Measurements from ENCODE around the gene SRXN1. TPM values are rescaled to one million over a fixed set of nuclear protein-coding genes. Genes with fewer than 3 reads are reported as not detected.
"Not testable (repeated sequence)": the region's sequence is repeated elsewhere in the genome, so short reads cannot be mapped to it uniquely, and the experiment has no call there.

The SRXN1 gene
- total RNA-seq, 1 donor from 2014 or later: 12.6 TPM

DNA sequence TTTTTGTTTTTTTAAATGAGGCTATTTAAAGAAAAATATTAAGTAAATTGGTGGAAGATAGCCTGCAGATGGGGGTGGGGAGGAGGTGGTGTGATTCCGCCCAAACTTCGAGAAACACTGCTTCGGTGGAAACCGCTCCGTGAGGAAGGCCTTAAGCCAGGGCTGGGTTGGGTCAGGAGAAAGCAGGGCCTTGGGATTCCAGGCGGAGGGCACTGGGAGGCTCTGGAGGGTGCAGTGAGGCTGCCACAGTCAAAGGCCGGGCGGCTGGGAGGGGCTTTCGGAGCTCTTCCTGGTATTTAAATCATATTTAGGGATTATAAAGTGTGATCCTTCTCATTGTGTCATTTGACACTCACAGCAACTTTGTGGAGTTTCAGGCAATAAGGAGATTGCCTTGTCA lies 44.8 kb upstream of the SRXN1 start:
- no peak for DNase-seq (ENCODE audit: low read depth, low spot score)
- no peak for TF ChIP-seq CTCF (conservative IDR thresholded peaks at IDR 0.05)
- Mint-ChIP-seq H3K9me3 (no peaks in the 10 kb centered on the region), H3K36me3 (ENCODE audit: low read depth) (no peaks in the 10 kb centered on the region), H3K27ac (ENCODE audit: unreplicated experiment) (no peak overlapping the region), H3K4me3 (no peak overlapping the region), H3K4me1 (peaks cover 24% of the 10 kb centered on the region), H3K27me3 (ENCODE audit: low read depth) (peaks cover 7% of the 10 kb centered on the region)

GRCh38 chr20:695165-695866 lies 42.3 kb upstream of the SRXN1 start:
- no peak overlapping the region for H3K4me3 Mint-ChIP-seq
- peaks cover 28% of the 10 kb centered on the region for H3K27me3 Mint-ChIP-seq (ENCODE audit: low read depth)
- no peak for DNase-seq (ENCODE audit: low read depth, low spot score)
- no peaks in the 10 kb centered on the region for H3K9me3 Mint-ChIP-seq
- TF ChIP-seq CTCF (conservative IDR thresholded peaks at IDR 0.05): no peak
- no peaks in the 10 kb centered on the region for H3K36me3 Mint-ChIP-seq (ENCODE audit: low read depth)
- no peak overlapping the region for H3K27ac Mint-ChIP-seq (ENCODE audit: unreplicated experiment)
- H3K4me1 Mint-ChIP-seq: peaks cover 24% of the 10 kb centered on the region

GRCh38 chr20:694496-694895 lies 41.5 kb upstream of the SRXN1 start:
- Mint-ChIP-seq H3K36me3 (ENCODE audit: low read depth) (no peaks in the 10 kb centered on the region), H3K9me3 (no peaks in the 10 kb centered on the region), H3K27me3 (ENCODE audit: low read depth) (peaks cover 36% of the 10 kb centered on the region), H3K4me3 (no peak overlapping the region), H3K4me1 (peaks cover 16% of the 10 kb centered on the region), H3K27ac (ENCODE audit: unreplicated experiment) (no peak overlapping the region)
- no peak for TF ChIP-seq CTCF (conservative IDR thresholded peaks at IDR 0.05)
- DNase-seq (ENCODE audit: low read depth, low spot score): no peak

DNA sequence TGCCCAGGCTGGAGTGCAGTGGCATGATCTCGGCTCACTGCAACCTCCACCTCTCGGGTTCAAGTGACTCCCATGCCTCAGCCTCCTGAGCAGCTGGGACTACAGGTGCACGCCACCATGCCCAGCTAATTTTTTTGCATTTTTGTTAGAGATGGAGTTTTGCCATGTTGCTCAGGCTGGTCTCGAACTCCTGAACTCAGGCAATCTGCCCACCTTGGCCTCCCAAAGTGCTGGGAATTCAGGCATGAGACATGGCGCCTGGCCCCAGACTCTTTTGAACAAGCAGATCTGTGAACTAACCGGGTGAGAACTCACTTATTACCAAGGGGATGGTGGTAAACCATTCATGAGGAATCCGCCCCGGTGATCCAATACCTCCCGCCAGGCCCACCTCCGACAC lies 40.8 kb upstream of the SRXN1 start:
- peaks cover 43% of the 10 kb centered on the region for H3K27me3 Mint-ChIP-seq (ENCODE audit: low read depth)
- H3K36me3 Mint-ChIP-seq (ENCODE audit: low read depth); H3K4me3 Mint-ChIP-seq; H3K27ac Mint-ChIP-seq (ENCODE audit: unreplicated experiment); H3K9me3 Mint-ChIP-seq; DNase-seq (ENCODE audit: low read depth, low spot score): not testable (repeated sequence)
- H3K4me1 Mint-ChIP-seq: peaks cover 18% of the 10 kb centered on the region

DNA sequence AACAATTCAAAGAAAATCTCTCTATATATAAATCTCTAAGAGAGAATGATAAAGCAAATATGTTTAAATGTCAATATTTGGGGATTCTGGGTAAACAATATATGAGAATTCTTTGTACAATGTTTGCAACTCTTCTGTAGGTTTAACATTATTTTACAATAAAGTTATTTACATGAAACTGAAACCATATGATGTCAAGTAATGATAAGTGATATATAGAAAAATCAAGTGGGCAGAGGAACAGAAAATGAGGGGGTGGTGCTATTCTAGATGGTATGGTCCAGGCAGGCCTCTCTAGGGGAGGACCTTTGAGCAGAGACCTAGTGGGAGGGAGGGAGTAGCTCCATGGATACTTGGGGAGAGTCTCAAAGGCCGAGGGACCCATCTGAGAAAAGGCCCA lies 39.0 kb upstream of the SRXN1 start:
- Mint-ChIP-seq H3K9me3 (no peaks in the 10 kb centered on the region), H3K36me3 (ENCODE audit: low read depth) (no peaks in the 10 kb centered on the region), H3K27ac (ENCODE audit: unreplicated experiment) (no peak overlapping the region), H3K4me1 (peaks cover 21% of the 10 kb centered on the region), H3K27me3 (ENCODE audit: low read depth) (peaks cover 60% of the 10 kb centered on the region), H3K4me3 (no peak overlapping the region)
- no peak for TF ChIP-seq CTCF (conservative IDR thresholded peaks at IDR 0.05)
- DNase-seq (ENCODE audit: low read depth, low spot score): no peak

GRCh38 chr20:689947-690346 lies 36.9 kb upstream of the SRXN1 start:
- Mint-ChIP-seq H3K4me3 (no peak overlapping the region), H3K27me3 (ENCODE audit: low read depth) (peaks cover 64% of the 10 kb centered on the region), H3K4me1 (peaks cover 12% of the 10 kb centered on the region), H3K27ac (ENCODE audit: unreplicated experiment) (no peak overlapping the region), H3K36me3 (ENCODE audit: low read depth) (no peaks in the 10 kb centered on the region), H3K9me3 (no peaks in the 10 kb centered on the region)
- DNase-seq (ENCODE audit: low read depth, low spot score): no peak
- no peak for TF ChIP-seq CTCF (conservative IDR thresholded peaks at IDR 0.05)
